ENCODE results near the gene LONRF2.

LONRF2 gene

DNA sequence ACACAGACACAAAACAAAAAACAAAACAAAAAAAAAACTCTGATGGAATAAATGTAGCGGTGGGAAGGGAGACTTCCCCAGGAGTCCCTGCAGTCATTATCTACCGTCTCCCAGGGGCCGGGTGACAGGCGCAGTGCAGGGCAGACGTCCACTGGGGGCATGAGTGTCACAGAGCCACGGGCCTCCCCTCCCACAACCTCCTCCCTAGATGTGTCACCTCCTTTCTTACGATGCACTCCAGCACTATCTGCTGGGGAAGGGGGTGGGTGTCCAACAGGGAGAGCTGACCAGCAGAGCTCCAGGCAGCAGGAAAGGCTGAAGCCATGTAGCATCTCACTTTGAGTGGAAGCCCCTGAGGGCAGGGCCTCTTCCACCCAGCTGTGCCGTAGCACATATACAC, 84.5 kb downstream of the LONRF2 start:
- DNase-seq (ENCODE audit: extremely low read depth in 1 of 2, low read depth in 1 of 2), result no peak

DNA sequence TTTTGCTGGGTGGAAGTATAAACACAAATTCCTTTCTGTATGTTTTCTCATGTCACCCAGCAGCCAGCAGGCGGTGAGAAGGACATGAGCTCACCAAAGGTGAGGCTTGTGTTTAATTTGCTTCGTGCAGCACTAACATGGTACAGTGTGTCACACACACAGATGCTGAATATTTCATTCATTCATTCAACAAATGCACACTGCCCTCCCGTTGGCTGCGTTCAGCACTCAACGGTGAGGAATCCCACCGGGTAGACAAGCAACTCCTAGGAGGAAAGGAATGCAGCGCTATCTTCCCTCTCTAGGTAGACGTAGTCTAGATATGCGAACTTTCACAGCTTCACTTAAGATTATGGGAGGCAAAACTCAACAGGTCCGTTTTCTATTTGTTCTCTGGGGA, 85.1 kb downstream of the LONRF2 start:
- no peak for DNase-seq (ENCODE audit: extremely low read depth in 1 of 2, low read depth in 1 of 2)

DNA sequence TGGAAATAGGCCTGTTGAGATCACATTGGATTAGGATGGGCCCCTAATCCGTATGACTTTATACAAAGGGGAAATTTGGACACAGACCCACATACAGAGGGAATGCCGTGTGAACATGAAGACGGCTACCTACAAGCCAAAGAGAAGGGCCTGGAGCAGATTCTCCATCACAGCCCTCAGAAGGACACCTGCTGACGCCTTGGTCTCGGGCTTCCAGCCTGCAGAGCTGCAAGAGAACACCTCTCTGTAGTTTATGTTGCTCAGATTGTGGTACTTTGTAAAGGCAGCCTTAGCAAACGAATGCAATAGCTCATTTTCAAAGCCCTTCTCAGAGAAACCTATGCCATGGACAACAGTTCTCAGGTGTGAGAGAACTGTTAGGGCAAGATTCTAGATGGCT, 86.1 kb downstream of the LONRF2 start:
- no peak for DNase-seq (ENCODE audit: extremely low read depth in 1 of 2, low read depth in 1 of 2)

DNA sequence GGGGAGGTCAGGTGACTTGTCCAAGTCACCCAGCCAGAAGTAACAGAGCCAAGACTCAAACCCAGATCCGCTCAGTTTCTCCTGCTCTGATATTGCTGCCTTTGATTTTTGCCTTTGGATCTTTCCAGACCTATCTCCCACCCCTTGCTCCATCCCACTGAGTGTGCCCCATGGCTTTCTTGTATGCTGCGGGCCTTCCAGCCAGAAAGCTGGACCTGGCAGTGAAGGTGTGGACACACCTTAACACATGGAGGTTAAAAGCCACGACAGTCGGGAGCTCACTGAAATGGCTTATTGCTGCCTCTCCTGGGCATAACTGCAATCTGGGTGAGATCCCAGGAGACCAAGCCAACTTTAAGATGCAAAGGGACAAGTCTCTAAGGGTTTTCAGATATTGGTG, 86.7 kb downstream of the LONRF2 start:
- DNase-seq (ENCODE audit: extremely low read depth in 1 of 2, low read depth in 1 of 2), result no peak

DNA sequence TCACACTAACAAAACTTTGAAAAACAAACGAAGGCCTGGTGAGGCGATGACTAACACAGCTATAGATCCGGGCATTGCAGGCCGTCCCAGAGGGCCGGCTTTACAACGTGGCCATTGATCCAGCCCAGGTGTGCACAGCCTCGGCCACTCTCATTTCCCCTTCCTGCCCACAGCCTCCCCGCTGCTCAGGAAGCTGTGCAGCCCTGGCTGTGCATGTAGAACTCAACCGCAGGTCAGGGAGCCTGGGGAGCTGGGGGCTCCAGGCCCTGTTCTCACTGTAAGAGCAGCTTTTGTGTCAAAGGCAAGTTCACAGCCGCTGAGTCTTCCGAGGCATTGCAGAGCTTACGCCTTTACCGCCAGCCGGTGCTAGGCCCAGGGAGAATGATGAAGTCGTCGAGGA, 87.2 kb downstream of the LONRF2 start:
- DNase-seq (ENCODE audit: extremely low read depth in 1 of 2, low read depth in 1 of 2), result peak in 1 of 2 donors; percentile 1

DNA sequence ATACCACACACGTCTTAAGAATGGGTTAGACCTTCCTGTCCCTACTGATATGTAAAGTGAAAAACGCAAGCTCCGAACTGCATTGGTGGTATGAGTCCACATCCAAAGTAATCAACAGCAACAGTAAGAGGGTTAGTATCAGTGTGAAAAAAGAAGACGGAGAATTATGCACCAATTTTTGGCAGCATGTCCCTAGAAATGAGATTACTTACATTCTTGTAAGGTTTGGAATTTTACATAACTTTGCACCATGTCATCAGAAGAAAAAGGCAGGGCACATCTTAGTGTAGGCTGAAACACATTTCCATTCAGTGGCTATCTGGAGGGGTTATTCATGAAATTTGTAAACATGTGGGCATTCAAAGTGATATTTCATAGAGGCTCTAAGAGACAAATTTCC, 88.2 kb downstream of the LONRF2 start:
- no peak for DNase-seq (ENCODE audit: extremely low read depth in 1 of 2, low read depth in 1 of 2)

DNA sequence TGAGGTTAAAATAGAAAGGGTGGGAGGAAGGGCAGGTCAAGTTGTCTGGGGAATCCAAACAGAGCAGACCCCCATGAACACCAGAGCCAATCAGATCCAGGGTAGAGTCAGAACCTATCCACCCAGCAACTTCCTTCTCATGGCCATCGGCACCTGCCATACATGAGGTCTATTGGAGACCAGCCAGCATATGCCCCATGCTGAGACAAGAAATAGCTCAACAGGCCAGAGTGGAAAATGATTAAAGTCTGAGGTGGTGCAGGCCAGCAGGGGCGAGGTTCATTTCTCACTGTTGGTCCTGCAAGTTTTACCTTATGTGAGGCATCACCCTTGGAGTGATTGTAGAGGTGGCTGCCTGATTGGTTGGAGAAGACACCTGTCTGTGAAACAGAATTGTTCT, 89.2 kb downstream of the LONRF2 start:
- DNase-seq (ENCODE audit: extremely low read depth in 1 of 2, low read depth in 1 of 2), result no peak

DNA sequence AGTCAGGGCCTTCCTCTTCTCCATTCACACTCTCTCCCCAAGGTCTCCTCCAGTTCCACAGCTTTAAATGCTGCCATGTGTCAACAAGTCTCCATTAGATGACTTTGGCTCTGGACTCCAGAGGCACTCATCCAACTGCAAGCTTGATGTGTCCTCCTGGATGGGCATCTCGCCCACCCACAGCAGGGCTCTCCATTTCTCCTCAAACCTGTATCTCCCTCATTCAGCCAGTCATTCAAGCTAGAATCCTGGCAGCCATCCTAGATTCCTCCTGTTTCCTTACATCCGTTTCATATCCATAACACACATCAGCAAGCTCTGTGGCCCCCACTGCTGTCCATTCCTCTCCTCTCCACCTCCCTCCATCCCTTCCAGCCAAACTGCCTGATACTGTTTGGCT, 91.5 kb downstream of the LONRF2 start:
- DNase-seq (ENCODE audit: extremely low read depth in 1 of 2, low read depth in 1 of 2), result no peak

DNA sequence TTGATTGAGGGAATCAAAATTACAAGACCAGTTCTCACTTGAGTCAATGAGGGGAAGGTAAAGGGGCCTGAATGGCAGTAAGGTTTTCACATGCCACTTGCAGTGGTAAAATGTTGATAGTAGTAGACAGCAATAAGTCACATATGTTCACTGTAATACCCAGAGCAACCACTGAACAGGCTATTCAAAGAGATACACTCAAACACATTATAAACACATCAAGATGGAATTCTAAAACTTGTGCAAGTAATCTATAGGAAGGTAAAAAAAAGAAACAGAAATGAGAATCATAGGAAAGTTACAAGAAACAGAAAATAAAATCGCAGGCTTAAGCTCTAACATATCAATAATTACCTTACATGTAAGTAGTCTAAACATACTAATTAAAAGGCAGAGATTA, 93.3 kb downstream of the LONRF2 start:
- DNase-seq (ENCODE audit: extremely low read depth in 1 of 2, low read depth in 1 of 2), result no peak

DNA sequence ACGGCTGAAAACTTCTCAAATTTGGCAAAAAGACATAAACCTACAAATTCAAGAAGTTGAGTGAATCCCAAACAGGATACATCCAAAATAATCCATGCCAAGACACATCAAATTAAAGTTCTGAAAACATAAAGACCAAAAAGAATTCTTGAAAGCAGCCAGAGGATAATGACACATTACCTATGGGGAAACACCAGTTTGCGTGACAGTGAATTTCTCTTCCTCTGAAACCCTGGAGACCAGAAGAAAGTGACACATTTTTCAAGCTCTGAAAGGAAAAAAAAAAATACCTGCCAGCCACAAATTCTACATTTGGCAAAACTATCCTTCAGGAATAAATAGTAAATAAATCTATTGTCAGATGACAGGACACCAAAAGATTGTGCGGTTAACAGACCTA, 93.9 kb downstream of the LONRF2 start:
- no peak for DNase-seq (ENCODE audit: extremely low read depth in 1 of 2, low read depth in 1 of 2)

DNA sequence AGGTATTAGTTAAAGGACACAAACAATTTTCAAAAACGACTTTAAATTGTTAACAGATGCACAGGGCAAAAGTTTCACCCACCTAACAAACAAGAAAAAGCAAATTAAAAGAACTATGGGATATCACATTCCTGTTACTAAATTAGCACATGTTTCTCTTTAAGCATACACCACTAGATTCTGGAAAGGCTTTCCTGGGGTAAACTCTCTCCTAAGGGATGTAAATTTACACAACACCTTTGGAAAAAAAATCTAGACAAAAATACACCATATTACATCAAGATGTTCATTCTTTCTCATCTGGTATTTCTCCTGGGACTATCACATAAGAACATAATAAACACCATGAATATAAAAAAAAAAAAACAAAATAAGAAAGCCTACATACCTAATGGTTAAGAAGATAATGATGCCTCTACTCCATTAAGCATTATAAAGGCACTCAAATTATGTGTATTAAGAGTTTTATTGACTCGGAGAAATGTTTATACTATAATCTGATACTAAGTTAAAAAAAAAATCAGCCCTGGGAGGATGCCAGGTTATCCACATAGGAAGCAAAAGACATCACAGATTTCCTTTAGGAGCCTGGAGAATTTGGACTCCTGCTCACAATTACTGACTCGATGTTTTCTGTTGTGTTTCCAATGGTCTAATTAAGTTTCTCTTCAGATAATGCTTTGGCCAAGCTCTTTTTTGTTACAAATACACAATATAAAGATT, 97.2 kb downstream of the LONRF2 start:
- no peak for DNase-seq (ENCODE audit: extremely low read depth in 1 of 2, low read depth in 1 of 2)

DNA sequence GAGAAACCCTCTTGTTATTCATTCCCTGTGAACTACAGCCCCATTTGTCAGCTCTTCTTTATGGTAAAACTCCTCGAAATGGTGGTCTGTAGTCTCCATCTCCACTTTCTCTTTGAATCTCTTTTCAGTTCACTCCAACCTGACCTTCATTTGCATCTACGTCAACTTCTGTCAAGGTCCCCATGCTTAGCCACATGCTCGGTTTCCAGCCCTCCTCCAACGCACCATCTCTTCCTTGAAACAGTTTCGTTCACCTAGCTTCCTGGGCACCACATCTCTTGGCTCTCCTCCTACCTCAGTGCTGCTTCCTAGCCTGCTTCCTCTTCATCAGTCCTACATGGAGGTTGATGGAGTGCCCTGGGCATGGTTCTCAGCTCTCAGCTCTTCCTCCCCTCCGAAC, 98.8 kb downstream of the LONRF2 start:
- no peak for DNase-seq (ENCODE audit: extremely low read depth in 1 of 2, low read depth in 1 of 2)

Measured in stimulated activated CD8-positive, alpha-beta memory T cell treated with anti-CD3 and anti-CD28 coated beads, Interleukin-7, amount 100 ng/mL, for 48 hours (primary cell).